HCT116 (cell line): ENCODE data around the gene MRPL37. TPM values are rescaled to one million over a fixed set of nuclear protein-coding genes. Genes with fewer than 3 reads are reported as not detected.

Experiments
- ATAC-seq: fragments of 200-7000 bp; cut with Tn5 transposase; 2 replicates; pipeline ENCODE4 v1.9.1; 2020; ENCODE audit warnings: mild to moderate bottlenecking, moderate library complexity
- BruUV-seq: library from RNA; stranded (reverse); fragments of 400-500 nt; replicated peaks from 2 replicates; lab custom pipeline; 2021; lab: Mats Ljungman, UMichigan
- CTCF ChIA-PET: fragments of 300-600 bp; sonication (Branson Sonifier 250); formaldehyde crosslinking; loops from one replicate; lab custom pipeline; 2021; ENCODE audit warnings: antibody characterized with exemption; lab: Charles Lee
- POLR2A ChIA-PET: fragments of 300-600, 350-600 bp; sonication (Branson Sonifier 250); formaldehyde crosslinking; loops from one replicate; lab custom pipeline; 2021; ENCODE audit warnings: antibody characterized with exemption; lab: Charles Lee
- RAD21 ChIA-PET, 2 experiments: fragments of 300-600 bp; sonication (Branson Sonifier 250); formaldehyde crosslinking; loops; one replicate each; lab custom pipeline; 2023; ENCODE audit warnings: low total read pairs in 2 of 2; ENCODE audit not compliant: uncharacterized antibody in 2 of 2, unreplicated experiment in 2 of 2, low non-redundant PET in 1 of 2; lab: Charles Lee
- DNase-seq: peaks from one replicate; pipeline ENCODE4 v3.0.0-alpha.2; 2010; ENCODE audit warnings: low read depth, low spot score
- H2AFZ ChIP-seq: fragments of 200-600 bp; shearing (Covaris generic), sonication (generic); 2 replicates; pipeline ENCODE4 v1.6.1; 2017; ENCODE audit warnings: low read depth, mixed run types, mixed read lengths, antibody characterized with exemption, low read length; ENCODE audit not compliant: poor library complexity, severe bottlenecking
- H3K27ac ChIP-seq: 2 replicates; pipeline ENCODE4 v1.5.1; 2012; ENCODE audit warnings: low read depth, low read length
- H3K27me3 ChIP-seq: fragments of 200-600 bp; sonication (generic); 2 replicates; pipeline ENCODE4 v1.6.1; 2016; ENCODE audit warnings: mixed run types, low read length, mixed read lengths; ENCODE audit not compliant: insufficient read depth
- H3K36me3 ChIP-seq, 2 experiments: fragments of 200-500 bp in 1 of 2; fragments of 200-600 bp in 1 of 2; sonication (Bioruptor generic) in 1 of 2; sonication (generic) in 1 of 2; 2 replicates each; pipeline versions ENCODE4 v1.5.1 to v1.6.1; 2014 to 2016; ENCODE audit warnings: low read length in 2 of 2, inconsistent platforms in 1 of 2, mixed read lengths in 1 of 2, mixed run types in 1 of 2; ENCODE audit not compliant: insufficient read depth in 2 of 2, control insufficient read depth in 1 of 2
- H3K4me1 ChIP-seq, 2 experiments: fragments of 200-600 bp in 1 of 2; sonication (generic) in 1 of 2; 2 replicates each; pipeline versions ENCODE4 v1.5.1 to v1.6.1; 2012 to 2017; ENCODE audit warnings: low read length in 2 of 2, inconsistent platforms in 1 of 2, mild to moderate bottlenecking in 1 of 2, mixed read lengths in 1 of 2, mixed run types in 1 of 2, moderate library complexity in 1 of 2; ENCODE audit not compliant: insufficient read depth in 2 of 2, control insufficient read depth in 1 of 2
- H3K4me2 ChIP-seq: fragments of 200-600 bp; sonication (generic); 2 replicates; pipeline ENCODE4 v1.6.1; 2017; ENCODE audit warnings: mixed run types, low read length, mixed read lengths
- H3K4me3 ChIP-seq, 2 experiments: fragments of 200-600 bp in 1 of 2; sonication (generic) in 1 of 2; replicated peaks in 1 of 2; 2 replicates each; pipeline ENCODE4 v1.5.1; 2011 to 2016; ENCODE audit warnings: low read length in 2 of 2, control low read depth in 1 of 2, low read depth in 1 of 2, mild to moderate bottlenecking in 1 of 2, mixed read lengths in 1 of 2, mixed run types in 1 of 2
- H3K79me2 ChIP-seq: fragments of 200-600 bp; sonication (generic); 2 replicates; pipeline ENCODE4 v1.6.1; 2017; ENCODE audit warnings: mild to moderate bottlenecking, mixed run types, low read length, moderate library complexity, mixed read lengths; ENCODE audit not compliant: insufficient read depth
- H3K9ac ChIP-seq: fragments of 200-600 bp; sonication (generic); 2 replicates; pipeline ENCODE4 v1.6.1; 2016; ENCODE audit warnings: low read length, mixed read lengths
- H3K9me2 ChIP-seq: fragments of 200-600 bp; sonication (generic), shearing (Covaris generic); 2 replicates; pipeline ENCODE4 v1.6.1; 2017; ENCODE audit warnings: mixed run types, mild to moderate bottlenecking, moderate library complexity; ENCODE audit not compliant: insufficient read depth
- H3K9me3 ChIP-seq, 2 experiments: fragments of 200-500 bp in 1 of 2; fragments of 200-600 bp in 1 of 2; sonication (Bioruptor generic) in 1 of 2; sonication (generic) in 1 of 2; 2 replicates each; pipeline ENCODE4 v1.6.1; 2014 to 2017; ENCODE audit warnings: low read length in 2 of 2, mixed read lengths in 2 of 2, inconsistent platforms in 1 of 2, low read depth in 1 of 2, mild to moderate bottlenecking in 1 of 2, mixed run types in 1 of 2, moderate library complexity in 1 of 2; ENCODE audit not compliant: control insufficient read depth in 1 of 2, insufficient read depth in 1 of 2
- H4K20me1 ChIP-seq: fragments of 200-600 bp; sonication (generic), shearing (Covaris generic); 2 replicates; pipeline ENCODE4 v1.6.1; 2017; ENCODE audit warnings: mixed run types, mild to moderate bottlenecking, moderate library complexity; ENCODE audit not compliant: insufficient read depth
- CBX3 ChIP-seq: IDR thresholded peaks from 2 replicates; pipeline ENCODE4 v1.6.1; 2012; ENCODE audit warnings: low read depth
- EZH2 ChIP-seq: fragments of 200-600 bp; sonication (generic); IDR thresholded peaks from 2 replicates; pipeline ENCODE4 v1.6.1; 2017; ENCODE audit warnings: antibody characterized with exemption, mixed run types
- EZH2phosphoT487 ChIP-seq: fragments of 200-600 bp; IDR thresholded peaks from 2 replicates; pipeline ENCODE4 v1.6.1; 2018; ENCODE audit warnings: antibody characterized with exemption, borderline replicate concordance
- JUND ChIP-seq: IDR thresholded peaks from 2 replicates; pipeline ENCODE4 v1.6.1; 2012
- POLR2A ChIP-seq: IDR thresholded peaks from 2 replicates; pipeline ENCODE4 v1.7.0; 2011; ENCODE audit warnings: borderline replicate concordance; ENCODE audit not compliant: insufficient read depth, insufficient read length; ENCODE audit errors: extremely low read depth
- POLR2AphosphoS5 ChIP-seq: IDR thresholded peaks from 2 replicates; pipeline ENCODE4 v1.6.1; 2011; ENCODE audit warnings: mild to moderate bottlenecking, low read depth, low read length, moderate library complexity
- RAD21 ChIP-seq: IDR thresholded peaks from 2 replicates; pipeline ENCODE4 v1.6.1; 2012; ENCODE audit warnings: low read depth, mild to moderate bottlenecking
- SIN3A ChIP-seq: IDR thresholded peaks from 2 replicates; pipeline ENCODE4 v1.6.1; 2012; ENCODE audit warnings: low read depth
- SP1 ChIP-seq: IDR thresholded peaks from 2 replicates; pipeline ENCODE4 v1.6.1; 2012; ENCODE audit warnings: low read depth
- SRF ChIP-seq: IDR thresholded peaks from 2 replicates; pipeline ENCODE4 v1.6.1; 2012; ENCODE audit warnings: low read depth
- YY1 ChIP-seq: IDR thresholded peaks from 2 replicates; pipeline ENCODE4 v1.6.1; 2011; ENCODE audit warnings: low read length, low read depth, moderate library complexity, mild to moderate bottlenecking; ENCODE audit not compliant: insufficient replicate concordance; ENCODE audit errors: extremely low read depth
- ZFX ChIP-seq: fragments of 450-650 bp; IDR thresholded peaks from 2 replicates; pipeline ENCODE4 v1.6.1; 2017
- intact Hi-C: fragments of 100-400 bp; cut with micrococcal nuclease; formaldehyde crosslinking; loops from 2 replicates; pipeline ENCODE4 v1.10.0; 2022
- total RNA-seq: library from RNA; stranded (reverse); gene quantifications from one replicate; pipeline ENCODE4 v1.2.1, GENCODE V29; 2021; ENCODE audit not compliant: unreplicated experiment
- TF ChIP-seq, protein P1 (sequence below): IDR thresholded peaks from 2 replicates; pipeline ENCODE4 v1.6.1; 2012
- TF ChIP-seq, protein P2 (sequence below), 3 experiments: fragments of 200-600 bp in 1 of 3; sonication (generic) in 1 of 3; IDR thresholded peaks in 2 of 3; conservative IDR thresholded peaks in 1 of 3; 2 replicates each; pipeline ENCODE4 v1.5.1; 2012 to 2017; ENCODE audit warnings: low read depth in 2 of 3, low read length in 2 of 3, antibody characterized with exemption in 1 of 3, borderline replicate concordance in 1 of 3, control low read depth in 1 of 3, mild to moderate bottlenecking in 1 of 3, mixed read lengths in 1 of 3, mixed run types in 1 of 3, moderate library complexity in 1 of 3; ENCODE audit not compliant: insufficient read depth in 1 of 3
- TF ChIP-seq, protein P3 (sequence below): IDR thresholded peaks from 2 replicates; pipeline ENCODE4 v1.6.1; 2012; ENCODE audit warnings: low read depth

Gene MRPL37
- total RNA-seq, 1 experiment from 2014 or later = 132 TPM

DNA sequence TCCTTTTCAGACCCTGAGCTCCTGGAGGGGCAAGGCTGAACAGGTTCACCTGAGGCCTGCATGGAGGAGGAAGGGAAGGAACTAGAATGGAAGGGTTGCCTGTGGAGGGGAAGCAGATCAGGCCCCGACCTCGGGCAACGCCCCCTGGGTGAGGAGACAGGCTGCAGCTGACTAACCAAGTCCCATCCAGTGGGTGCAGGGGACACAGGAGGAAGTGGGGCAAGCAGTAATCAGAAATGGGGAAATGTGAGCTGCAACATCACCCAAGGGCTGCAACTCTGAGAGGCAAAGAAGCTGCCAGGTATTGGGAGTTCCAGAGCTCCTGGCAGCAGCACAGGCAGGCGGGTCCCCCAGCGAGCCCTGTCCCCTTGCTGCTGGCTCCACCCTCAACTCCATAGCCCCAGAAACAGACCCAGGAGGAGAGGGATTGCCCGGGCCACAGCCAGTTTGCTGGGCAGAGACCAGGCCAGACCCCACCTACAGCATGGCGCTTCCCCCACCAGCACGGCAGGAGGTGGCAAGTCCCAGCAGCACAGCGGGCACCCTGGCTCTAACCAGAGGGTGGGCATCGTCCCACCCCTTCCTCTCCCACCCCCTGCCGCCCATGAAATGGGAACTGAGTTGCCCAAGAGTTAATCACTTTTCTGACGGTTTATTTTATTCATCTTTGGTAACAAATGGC, 38.5 kb downstream of the MRPL37 start:
- POLR2A ChIA-PET = interaction anchor here (0.7 kb wide), 1 partner anchor 333 kb away, joined by 3 read pairs; no protein-coding TSS in a partner anchor
- Histone ChIP-seq H3K27me3 (no peaks in the 10 kb centered on the region), H2AFZ (no peak overlapping the region), H3K9ac (no peak overlapping the region), H3K4me2 (no peak overlapping the region)
- no TSS peak for BruUV-seq
- TF ChIP-seq, protein P1, sequence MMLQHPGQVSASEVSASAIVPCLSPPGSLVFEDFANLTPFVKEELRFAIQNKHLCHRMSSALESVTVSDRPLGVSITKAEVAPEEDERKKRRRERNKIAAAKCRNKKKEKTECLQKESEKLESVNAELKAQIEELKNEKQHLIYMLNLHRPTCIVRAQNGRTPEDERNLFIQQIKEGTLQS = no peak
- TF ChIP-seq EZH2phosphoT487 (no peak), SRF (no peak), POLR2A (no peak), RAD21 (no peak), SP1 (no peak)
- TF ChIP-seq, all 23 proteins: peak for 0
- ATAC-seq = no peak
- H4K20me1 ChIP-seq = no peaks in the 10 kb centered on the region
- no peaks in the 10 kb centered on the region for H3K9me2 ChIP-seq
- CTCF ChIA-PET = no interaction called here
- H3K27ac ChIP-seq = no peak overlapping the region
- RAD21 ChIA-PET = no interaction called here
- H3K36me3 ChIP-seq = no peaks in the 10 kb centered on the region; a peak in 1 of 4 replicates
- intact Hi-C loops = no loop called here
- no peak for DNase-seq
- no peaks in the 10 kb centered on the region for H3K79me2 ChIP-seq
- H3K4me1 ChIP-seq = no peaks in the 10 kb centered on the region
- no peaks in the 10 kb centered on the region for H3K9me3 ChIP-seq
- no peak overlapping the region for H3K4me3 ChIP-seq

DNA sequence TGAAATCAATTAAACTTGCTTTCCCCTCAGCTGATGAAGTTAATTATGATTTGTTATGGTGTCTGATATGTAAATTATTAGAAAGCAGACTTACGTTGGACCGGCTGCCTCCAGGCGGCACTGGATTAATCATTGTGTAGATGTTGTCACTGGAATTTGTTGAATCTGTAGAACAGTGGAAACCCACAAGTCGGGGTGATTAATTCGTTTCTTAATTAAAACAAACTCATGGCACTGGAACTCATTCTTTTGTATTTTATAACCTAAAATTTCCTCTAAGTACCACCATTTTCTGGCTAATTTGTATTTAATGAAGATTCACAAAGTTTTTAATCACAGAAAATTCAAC, 39.0 kb downstream of the MRPL37 start:
- DNase-seq (no peak), ATAC-seq (no peak)
- no peaks in the 10 kb centered on the region for H3K27me3 ChIP-seq
- H3K9me3 ChIP-seq = no peaks in the 10 kb centered on the region
- no peak overlapping the region for H3K9ac ChIP-seq
- H3K36me3 ChIP-seq = no peaks in the 10 kb centered on the region; a peak in 1 of 4 replicates
- H3K4me2 ChIP-seq = no peak overlapping the region
- H3K4me3 ChIP-seq = no peak overlapping the region
- H3K9me2 ChIP-seq = no peaks in the 10 kb centered on the region
- intact Hi-C loops = no loop called here
- no TSS peak for BruUV-seq
- ChIA-PET RAD21 (no interaction called here), CTCF (no interaction called here), POLR2A (interaction anchor here (0.7 kb wide), 1 partner anchor 332 kb away, joined by 3 read pairs; no protein-coding TSS in a partner anchor)
- no peaks in the 10 kb centered on the region for H3K79me2 ChIP-seq
- no peaks in the 10 kb centered on the region for H4K20me1 ChIP-seq
- H2AFZ ChIP-seq = no peak overlapping the region
- H3K27ac ChIP-seq = no peak overlapping the region
- H3K4me1 ChIP-seq = no peaks in the 10 kb centered on the region
- TF ChIP-seq YY1 (no peak), ZFX (no peak), SP1 (no peak), JUND (no peak), EZH2phosphoT487 (no peak), EZH2 (no peak), POLR2A (no peak), POLR2AphosphoS5 (no peak), CBX3 (no peak), SIN3A (no peak)
- TF ChIP-seq, protein P2, sequence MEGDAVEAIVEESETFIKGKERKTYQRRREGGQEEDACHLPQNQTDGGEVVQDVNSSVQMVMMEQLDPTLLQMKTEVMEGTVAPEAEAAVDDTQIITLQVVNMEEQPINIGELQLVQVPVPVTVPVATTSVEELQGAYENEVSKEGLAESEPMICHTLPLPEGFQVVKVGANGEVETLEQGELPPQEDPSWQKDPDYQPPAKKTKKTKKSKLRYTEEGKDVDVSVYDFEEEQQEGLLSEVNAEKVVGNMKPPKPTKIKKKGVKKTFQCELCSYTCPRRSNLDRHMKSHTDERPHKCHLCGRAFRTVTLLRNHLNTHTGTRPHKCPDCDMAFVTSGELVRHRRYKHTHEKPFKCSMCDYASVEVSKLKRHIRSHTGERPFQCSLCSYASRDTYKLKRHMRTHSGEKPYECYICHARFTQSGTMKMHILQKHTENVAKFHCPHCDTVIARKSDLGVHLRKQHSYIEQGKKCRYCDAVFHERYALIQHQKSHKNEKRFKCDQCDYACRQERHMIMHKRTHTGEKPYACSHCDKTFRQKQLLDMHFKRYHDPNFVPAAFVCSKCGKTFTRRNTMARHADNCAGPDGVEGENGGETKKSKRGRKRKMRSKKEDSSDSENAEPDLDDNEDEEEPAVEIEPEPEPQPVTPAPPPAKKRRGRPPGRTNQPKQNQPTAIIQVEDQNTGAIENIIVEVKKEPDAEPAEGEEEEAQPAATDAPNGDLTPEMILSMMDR (IDR thresholded peaks at IDR 0.05 in 2 of 3, conservative IDR thresholded peaks at IDR 0.05 in 1 of 3; ENCODE audit: borderline replicate concordance in 1 of 3, insufficient read depth in 1 of 3, low read depth in 2 of 3, low read length in 2 of 3) = no peak
- TF ChIP-seq, protein P3, sequence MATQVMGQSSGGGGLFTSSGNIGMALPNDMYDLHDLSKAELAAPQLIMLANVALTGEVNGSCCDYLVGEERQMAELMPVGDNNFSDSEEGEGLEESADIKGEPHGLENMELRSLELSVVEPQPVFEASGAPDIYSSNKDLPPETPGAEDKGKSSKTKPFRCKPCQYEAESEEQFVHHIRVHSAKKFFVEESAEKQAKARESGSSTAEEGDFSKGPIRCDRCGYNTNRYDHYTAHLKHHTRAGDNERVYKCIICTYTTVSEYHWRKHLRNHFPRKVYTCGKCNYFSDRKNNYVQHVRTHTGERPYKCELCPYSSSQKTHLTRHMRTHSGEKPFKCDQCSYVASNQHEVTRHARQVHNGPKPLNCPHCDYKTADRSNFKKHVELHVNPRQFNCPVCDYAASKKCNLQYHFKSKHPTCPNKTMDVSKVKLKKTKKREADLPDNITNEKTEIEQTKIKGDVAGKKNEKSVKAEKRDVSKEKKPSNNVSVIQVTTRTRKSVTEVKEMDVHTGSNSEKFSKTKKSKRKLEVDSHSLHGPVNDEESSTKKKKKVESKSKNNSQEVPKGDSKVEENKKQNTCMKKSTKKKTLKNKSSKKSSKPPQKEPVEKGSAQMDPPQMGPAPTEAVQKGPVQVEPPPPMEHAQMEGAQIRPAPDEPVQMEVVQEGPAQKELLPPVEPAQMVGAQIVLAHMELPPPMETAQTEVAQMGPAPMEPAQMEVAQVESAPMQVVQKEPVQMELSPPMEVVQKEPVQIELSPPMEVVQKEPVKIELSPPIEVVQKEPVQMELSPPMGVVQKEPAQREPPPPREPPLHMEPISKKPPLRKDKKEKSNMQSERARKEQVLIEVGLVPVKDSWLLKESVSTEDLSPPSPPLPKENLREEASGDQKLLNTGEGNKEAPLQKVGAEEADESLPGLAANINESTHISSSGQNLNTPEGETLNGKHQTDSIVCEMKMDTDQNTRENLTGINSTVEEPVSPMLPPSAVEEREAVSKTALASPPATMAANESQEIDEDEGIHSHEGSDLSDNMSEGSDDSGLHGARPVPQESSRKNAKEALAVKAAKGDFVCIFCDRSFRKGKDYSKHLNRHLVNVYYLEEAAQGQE = no peak
